ENCODE results near the gene IGSF9B. TPM values are rescaled to one million over a fixed set of nuclear protein-coding genes. Genes with fewer than 3 reads are reported as not detected.
A peak's percentile ranks its signal among the peaks of the same experiment; 100 is the strongest.

Gene IGSF9B
- total RNA-seq, 1 donor from 2014 or later: 1.3 TPM

- Histone ChIP-seq H3K4me3 (no peak overlapping the region), H2AFZ (replicated peaks) (peak overlapping the region; percentile 60), H3K36me3 (no peaks in the 10 kb centered on the region), H3K4me1 (peaks cover 62% of the 10 kb centered on the region), H3K79me2 (ENCODE audit: low read depth) (peaks cover 29% of the 10 kb centered on the region), H3F3A (ENCODE audit: low read depth) (peaks cover 25% of the 10 kb centered on the region), H3K4me2 (peak overlapping the region; percentile 77), H3K9ac (no peak overlapping the region), H4K20me1 (ENCODE audit: low read depth) (peaks cover 67% of the 10 kb centered on the region), H3K9me3 (ENCODE audit: low read depth) (no peaks in the 10 kb centered on the region), H3K27me3 (peaks cover 41% of the 10 kb centered on the region), H3K27ac (no peak overlapping the region)
- peaks cover 27% of the 10 kb centered on the region for H3K27me3 Mint-ChIP-seq (ENCODE audit: insufficient read depth, low read depth)
- no peaks in the 10 kb centered on the region for H3K36me3 Mint-ChIP-seq
- TF ChIP-seq CTCF (IDR thresholded peaks at IDR 0.05): no peak
- no peak for TF ChIP-seq EZH2phosphoT487 (IDR thresholded peaks at IDR 0.05)
- TF ChIP-seq EZH2 (IDR thresholded peaks at IDR 0.05): no peak
- no peak overlapping the region for H3K27ac Mint-ChIP-seq
- peak overlapping the region; percentile 79 for H3K4me3 Mint-ChIP-seq
- peaks cover 58% of the 10 kb centered on the region for H3K4me1 Mint-ChIP-seq
- no peaks in the 10 kb centered on the region for H3K9me3 Mint-ChIP-seq
- DNase-seq (ENCODE audit: low spot score): no peak
Observed at GRCh38 chr11:133952199-133953190, 4.3 kb downstream of the IGSF9B start.

GRCh38 chr11:133951327-133952198, 5.2 kb downstream of the IGSF9B start:
- peaks cover 37% of the 10 kb centered on the region for H3K27me3 ChIP-seq
- peak overlapping the region; percentile 60 for H2AFZ ChIP-seq (replicated peaks)

More at GRCh38 chr11:133951327-133952198, 5.2 kb downstream of the IGSF9B start:
- no peak overlapping the region for H3K27ac ChIP-seq
- Mint-ChIP-seq H3K27me3 (ENCODE audit: insufficient read depth, low read depth) (peaks cover 24% of the 10 kb centered on the region), H3K27ac (no peak overlapping the region), H3K36me3 (no peaks in the 10 kb centered on the region), H3K4me1 (peaks cover 63% of the 10 kb centered on the region), H3K4me3 (peak overlapping the region; percentile 79), H3K9me3 (no peaks in the 10 kb centered on the region)
- H3K36me3 ChIP-seq: no peaks in the 10 kb centered on the region
- peak overlapping the region; percentile 77 for H3K4me2 ChIP-seq
- H3K4me1 ChIP-seq: peaks cover 68% of the 10 kb centered on the region
- DNase-seq (ENCODE audit: low spot score): peak; percentile 59
- no peaks in the 10 kb centered on the region for H3K9me3 ChIP-seq (ENCODE audit: low read depth)
- peaks cover 76% of the 10 kb centered on the region for H4K20me1 ChIP-seq (ENCODE audit: low read depth)
- peak overlapping the region; percentile 31 for H3K4me3 ChIP-seq
- no peak overlapping the region for H3K9ac ChIP-seq
- peaks cover 31% of the 10 kb centered on the region for H3F3A ChIP-seq (ENCODE audit: low read depth)
- no peak for TF ChIP-seq CTCF (IDR thresholded peaks at IDR 0.05)
- no peak for TF ChIP-seq EZH2 (IDR thresholded peaks at IDR 0.05)
- no peak for TF ChIP-seq EZH2phosphoT487 (IDR thresholded peaks at IDR 0.05)
- H3K79me2 ChIP-seq (ENCODE audit: low read depth): peaks cover 29% of the 10 kb centered on the region

Data from neural progenitor cell (in vitro differentiated cells).